Colonic mucosa (tissue), 4 donors: ENCODE data around the gene PGP. TPM values are rescaled to one million over a fixed set of nuclear protein-coding genes. Genes with fewer than 3 reads are reported as not detected.

Experiments
- DNase-seq: peaks from one replicate; pipeline ENCODE4 v3.0.0-alpha.2; 2020
- H3K27ac ChIP-seq: fragments of 200-600 bp; one replicate; pipeline ENCODE4 v1.8.0; 2021
- H3K27me3 ChIP-seq: fragments of 200-600 bp; one replicate; pipeline ENCODE4 v1.8.0; 2021
- H3K36me3 ChIP-seq: fragments of 200-600 bp; one replicate; pipeline ENCODE4 v1.8.0; 2021
- H3K4me1 ChIP-seq: fragments of 200-600 bp; one replicate; pipeline ENCODE4 v1.8.0; 2021; ENCODE audit warnings: mild to moderate bottlenecking
- H3K4me3 ChIP-seq: fragments of 200-600 bp; one replicate; pipeline ENCODE4 v1.8.0; 2021
- H3K9ac ChIP-seq, 2 donors: one replicate each; pipeline ENCODE4 v1.7.0; 2013; ENCODE audit warnings: control low read depth in 2 of 2, low read depth in 2 of 2, low read length in 2 of 2
- H3K9me3 ChIP-seq: fragments of 200-600 bp; one replicate; pipeline ENCODE4 v1.8.0; 2021
- CTCF ChIP-seq: fragments of 200-600 bp; IDR thresholded peaks from one replicate; pipeline ENCODE4 v1.8.0; 2022; ENCODE audit warnings: antibody characterized with exemption, mild to moderate bottlenecking
- intact Hi-C: fragments of 100-400 bp; cut with DNase I; formaldehyde crosslinking; loops from one replicate; pipeline ENCODE4 v1.14.1; 2022
- total RNA-seq, 2 donors: library from RNA; stranded (reverse); fragmentation: NEBNext Ultra II Directional in 1 of 2; extraction: Animal tissue kit (Norgen Biotek cat#: 25700) in 1 of 2; gene quantifications; one replicate each; pipeline ENCODE4 v1.2.1, GENCODE V29; 2021
- donor health status: healthy.
- donor health status: DM: no; HTN: no; CAD: no.
- donor health status: DM: no; HTN: no; CAD: no.

Gene PGP
- total RNA-seq, 2 donors from 2014 or later: 17.1 to 37.3 TPM

DNA sequence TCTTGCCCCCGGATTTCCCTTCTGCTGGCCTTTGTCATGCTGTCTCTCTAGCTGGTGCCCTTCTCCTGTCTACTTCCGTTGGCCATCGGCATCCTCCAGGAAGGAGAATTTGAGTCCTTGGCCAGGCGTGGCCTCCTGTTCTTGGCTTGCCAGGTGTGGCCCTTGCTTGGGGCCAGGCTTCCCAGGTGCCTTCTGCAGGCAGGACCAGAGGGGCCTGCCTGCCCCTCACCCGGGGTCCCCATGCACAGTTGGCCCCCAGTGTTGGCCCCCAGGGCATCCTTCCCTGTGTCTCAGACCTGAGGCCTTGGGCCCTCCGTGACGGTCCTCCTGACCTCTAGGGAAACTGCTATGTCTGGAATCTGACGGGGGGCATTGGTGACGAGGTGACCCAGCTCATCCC, 6.8 kb downstream of the PGP start:
- intact Hi-C loops: loop anchor here (10.0 kb wide), 1 partner anchor 307 kb away; the partner anchor contains the start of gene ATP6V0C

DNA sequence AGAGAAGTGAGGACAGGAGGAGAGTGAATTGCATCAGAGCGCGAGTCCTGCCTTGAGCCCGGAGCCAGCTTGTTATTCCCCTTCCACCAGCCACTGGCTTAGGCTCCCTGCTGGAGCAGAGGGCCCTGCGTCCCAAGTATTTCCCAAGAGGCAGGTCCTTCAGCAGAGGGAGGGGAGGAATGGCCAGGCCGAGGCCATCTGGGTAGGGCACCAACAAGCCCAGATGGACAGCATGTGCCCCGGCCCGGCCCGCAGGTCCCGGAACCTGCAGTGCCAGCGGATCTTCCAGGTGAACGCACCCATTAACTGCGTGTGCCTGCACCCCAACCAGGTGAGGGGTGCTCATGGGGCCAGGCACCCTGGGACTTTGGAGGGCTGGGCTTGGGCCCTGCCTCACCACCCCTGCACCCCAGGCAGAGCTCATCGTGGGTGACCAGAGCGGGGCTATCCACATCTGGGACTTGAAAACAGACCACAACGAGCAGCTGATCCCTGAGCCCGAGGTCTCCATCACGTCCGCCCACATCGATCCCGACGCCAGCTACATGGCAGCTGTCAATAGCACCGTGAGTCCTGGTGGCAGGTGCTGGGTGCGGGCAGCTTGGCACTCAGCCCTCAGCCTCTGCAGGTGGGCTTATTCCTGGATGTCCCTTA, 7.7 kb downstream of the PGP start:
- peaks cover 8% of the 10 kb centered on the region for H3K36me3 ChIP-seq
- no peak overlapping the region for H3K9ac ChIP-seq
- no peak overlapping the region for H3K27ac ChIP-seq
- H3K4me1 ChIP-seq: peaks cover 12% of the 10 kb centered on the region
- TF ChIP-seq CTCF: no peak
- intact Hi-C loops: loop anchor here (10.0 kb wide), 1 partner anchor 308 kb away; the partner anchor contains the start of gene ATP6V0C
- no peak overlapping the region for H3K4me3 ChIP-seq
- DNase-seq: no peak
- no peaks in the 10 kb centered on the region for H3K27me3 ChIP-seq
- H3K9me3 ChIP-seq: no peaks in the 10 kb centered on the region

More for the DNA sequence above, 6.8 kb downstream of the PGP start:
- H3K27me3 ChIP-seq: no peaks in the 10 kb centered on the region
- DNase-seq: no peak
- H3K27ac ChIP-seq: no peak overlapping the region
- no peak overlapping the region for H3K4me3 ChIP-seq
- peaks cover 20% of the 10 kb centered on the region for H3K4me1 ChIP-seq
- H3K9me3 ChIP-seq: no peaks in the 10 kb centered on the region
- H3K36me3 ChIP-seq: peaks cover 8% of the 10 kb centered on the region
- TF ChIP-seq CTCF: no peak
- no peak overlapping the region for H3K9ac ChIP-seq

GRCh38 chr16:2206420-2206779, 8.2 kb downstream of the PGP start:
- Histone ChIP-seq H3K9ac (peak overlapping the region; percentile 66 to 82), H3K4me1 (peaks cover 12% of the 10 kb centered on the region), H3K4me3 (peak overlapping the region; percentile 58), H3K36me3 (peaks cover 8% of the 10 kb centered on the region), H3K27me3 (no peaks in the 10 kb centered on the region), H3K27ac (no peak overlapping the region), H3K9me3 (no peaks in the 10 kb centered on the region)
- TF ChIP-seq CTCF: no peak
- DNase-seq: no peak
- intact Hi-C loops: loop anchor here (10.0 kb wide), 1 partner anchor 308 kb away; the partner anchor contains the start of gene ATP6V0C

- no peak for TF ChIP-seq CTCF
- DNase-seq: no peak
- intact Hi-C loops: loop anchor here (10.0 kb wide), 1 partner anchor 309 kb away; the partner anchor contains the start of gene ATP6V0C
Measured at GRCh38 chr16:2205967-2206313, 8.7 kb downstream of the PGP start.

GRCh38 chr16:2205104-2205966, 9.3 kb downstream of the PGP start, which contains the start of gene MLST8:
Gene MLST8 (plus strand): TSS chr16:2205454. CDS start chr16:2206086, 632 bp downstream.
- intact Hi-C loops: loop anchor here (10.0 kb wide), 1 partner anchor 309 kb away; the partner anchor contains the start of gene ATP6V0C

More at GRCh38 chr16:2205967-2206313, 8.7 kb downstream of the PGP start:
- H3K4me3 ChIP-seq: peak overlapping the region; percentile 58
- peaks cover 12% of the 10 kb centered on the region for H3K4me1 ChIP-seq
- H3K9ac ChIP-seq: peak overlapping the region; percentile 66 to 82
- no peaks in the 10 kb centered on the region for H3K27me3 ChIP-seq
- peaks cover 8% of the 10 kb centered on the region for H3K36me3 ChIP-seq
- peak overlapping the region; percentile 92 for H3K27ac ChIP-seq
- no peaks in the 10 kb centered on the region for H3K9me3 ChIP-seq

More at GRCh38 chr16:2205104-2205966, 9.3 kb downstream of the PGP start, which contains the start of gene MLST8:
- H3K9ac ChIP-seq: peak within 1 kb of the TSS; percentile 81 to 82
- H3K27ac ChIP-seq: peak within 1 kb of the TSS; percentile 92
- DNase-seq: peak; percentile 83
- TF ChIP-seq CTCF: no peak
- H3K4me1 ChIP-seq: peaks cover 12% of the 10 kb centered on the region
- no peaks in the 10 kb centered on the region for H3K9me3 ChIP-seq
- peaks cover 8% of the 10 kb centered on the region for H3K36me3 ChIP-seq
- H3K27me3 ChIP-seq: no peaks in the 10 kb centered on the region
- peak within 1 kb of the TSS; percentile 58 for H3K4me3 ChIP-seq
